OCI-LY7 (cell line): Measurements from ENCODE around the gene FAM227A. TPM values are rescaled to one million over a fixed set of nuclear protein-coding genes. Genes with fewer than 3 reads are reported as not detected.
A peak's percentile ranks its signal among the peaks of the same experiment; 100 is the strongest.

Experiments used
- BruUV-seq: library from RNA; stranded (reverse); fragments of 400-500 nt; replicated peaks from 2 replicates; lab custom pipeline; 2021; lab: Mats Ljungman, UMichigan
- CTCF ChIA-PET: fragments of 300-600 bp; sonication (Branson Sonifier 250); formaldehyde crosslinking; loops from one replicate; lab custom pipeline; 2022; ENCODE audit warnings: antibody characterized with exemption; ENCODE audit not compliant: unreplicated experiment; lab: Charles Lee
- POLR2A ChIA-PET: fragments of 300-600 bp; sonication (Branson Sonifier 250); formaldehyde crosslinking; loops from one replicate; lab custom pipeline; 2022; ENCODE audit warnings: antibody characterized with exemption; lab: Charles Lee
- DNase-seq: peaks from one replicate; pipeline ENCODE4 v3.0.0-alpha.2; 2015; ENCODE audit warnings: low spot score
- H2AFZ ChIP-seq: fragments of 200-600 bp; sonication (generic), shearing (Covaris generic); 2 replicates; pipeline ENCODE4 v1.6.1; 2014; ENCODE audit warnings: mild to moderate bottlenecking, antibody characterized with exemption, low read length, moderate library complexity
- H3K27ac ChIP-seq: fragments of 200-600 bp; sonication (generic); 2 replicates; pipeline ENCODE4 v1.5.1; 2014; ENCODE audit warnings: mixed run types, low read depth, mild to moderate bottlenecking, moderate library complexity, low read length, inconsistent platforms; ENCODE audit not compliant: poor library complexity, severe bottlenecking
- H3K36me3 ChIP-seq: fragments of 200-600 bp; sonication (generic); 2 replicates; pipeline ENCODE4 v1.6.1; 2014; ENCODE audit warnings: mild to moderate bottlenecking, antibody characterized with exemption, low read length, moderate library complexity, mixed read lengths; ENCODE audit not compliant: insufficient read depth
- H3K4me1 ChIP-seq: fragments of 200-600 bp; sonication (generic); 2 replicates; pipeline ENCODE4 v1.5.1; 2014; ENCODE audit warnings: mild to moderate bottlenecking, low read length; ENCODE audit not compliant: insufficient read depth, poor library complexity, severe bottlenecking
- H3K4me2 ChIP-seq: fragments of 200-600 bp; sonication (generic); 2 replicates; pipeline ENCODE4 v1.6.1; 2014; ENCODE audit warnings: mild to moderate bottlenecking, low read length
- H3K4me3 ChIP-seq: fragments of 200-600 bp; sonication (generic); 2 replicates; pipeline ENCODE4 v1.5.1; 2014; ENCODE audit warnings: mild to moderate bottlenecking, low read depth, low read length; ENCODE audit not compliant: poor library complexity, severe bottlenecking
- H3K79me2 ChIP-seq: fragments of 200-600 bp; sonication (generic); 2 replicates; pipeline ENCODE4 v1.6.1; 2016; ENCODE audit warnings: low read depth, mild to moderate bottlenecking, low read length, moderate library complexity, mixed read lengths; ENCODE audit not compliant: insufficient read depth
- H3K9me2 ChIP-seq: fragments of 200-600 bp; sonication (generic); 2 replicates; pipeline ENCODE4 v1.6.1; 2016; ENCODE audit warnings: mild to moderate bottlenecking, low read length, mixed read lengths; ENCODE audit not compliant: insufficient read depth
- H3K9me3 ChIP-seq: fragments of 200-600 bp; sonication (generic); 2 replicates; pipeline ENCODE4 v1.6.1; 2014; ENCODE audit warnings: mild to moderate bottlenecking, mixed run types, low read length, mixed read lengths
- H4K20me1 ChIP-seq: fragments of 200-600 bp; sonication (generic); 2 replicates; pipeline ENCODE4 v1.6.1; 2014; ENCODE audit warnings: mild to moderate bottlenecking, antibody characterized with exemption, low read length, moderate library complexity, mixed read lengths; ENCODE audit not compliant: insufficient read depth
- CTCF ChIP-seq: fragments of 200-600 bp; sonication (generic); conservative IDR thresholded peaks from 2 replicates; pipeline ENCODE4 v1.5.1; 2014; ENCODE audit warnings: mild to moderate bottlenecking, antibody characterized with exemption, low read length, moderate library complexity, mixed read lengths
- EZH2phosphoT487 ChIP-seq: fragments of 200-600 bp; sonication (generic); IDR thresholded peaks from 2 replicates; pipeline ENCODE4 v1.6.1; 2018; ENCODE audit warnings: low read depth, borderline replicate concordance, mild to moderate bottlenecking, mixed run types, antibody characterized with exemption, low read length, moderate library complexity, mixed read lengths
- intact Hi-C: fragments of 100-400 bp; cut with micrococcal nuclease; formaldehyde crosslinking; loops from one replicate; pipeline ENCODE4 v1.10.0; 2022; ENCODE audit not compliant: unreplicated experiment
- total RNA-seq, 2 experiments: library from RNA; depleted of rRNA in 1 of 2; stranded (reverse); fragments of >200 nt in 1 of 2; shearing (Covaris generic) in 1 of 2; gene quantifications; 2 replicates each; pipeline ENCODE4 v1.2.3, GENCODE V29; 2014 to 2022

FAM227A gene
- total RNA-seq, 2 experiments from 2014 or later = 0.16 to 0.57 TPM

GRCh38 chr22:38655519-38656255 lies 505 bp downstream of the FAM227A start:
- Histone ChIP-seq H3K27ac (no peak overlapping the region), H4K20me1 (no peaks in the 10 kb centered on the region), H3K36me3 (no peaks in the 10 kb centered on the region), H3K79me2 (no peaks in the 10 kb centered on the region), H3K9me2 (no peaks in the 10 kb centered on the region), H3K9me3 (no peaks in the 10 kb centered on the region), H3K4me1 (peaks cover 12% of the 10 kb centered on the region), H3K4me3 (peak overlapping the region; percentile 81), H3K4me2 (peak overlapping the region; percentile 80), H2AFZ (peak overlapping the region; percentile 95)
- BruUV-seq = no TSS peak
- ChIA-PET CTCF (no interaction called here), POLR2A (no interaction called here)
- DNase-seq = peak; percentile 6
- no peak for TF ChIP-seq EZH2phosphoT487
- intact Hi-C loops = loop anchor here (2.0 kb wide), 1 partner anchor 25 kb away; the partner anchor contains the start of gene TOMM22

DNA sequence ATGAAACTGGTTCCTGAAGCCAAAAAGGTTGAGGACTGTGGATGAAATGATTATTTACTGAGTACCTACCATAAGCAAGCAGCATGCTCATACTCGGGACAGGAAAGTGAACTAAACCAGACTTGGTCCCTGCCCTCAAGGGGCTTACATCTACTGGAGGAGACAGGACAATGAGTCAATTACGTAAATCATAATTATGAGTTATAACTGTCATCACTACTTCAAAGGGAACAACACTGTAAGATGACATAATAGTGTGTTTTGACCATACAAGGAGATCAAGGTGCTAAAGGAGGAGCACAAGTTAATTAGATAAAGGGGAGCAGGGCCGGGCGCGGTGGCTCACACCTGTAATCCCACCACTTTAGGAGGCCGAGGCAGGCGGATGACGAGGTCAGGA lies 2.5 kb downstream of the FAM227A start:
- H4K20me1 ChIP-seq = no peaks in the 10 kb centered on the region
- H3K27ac ChIP-seq = no peak overlapping the region
- no peaks in the 10 kb centered on the region for H3K36me3 ChIP-seq
- H3K4me2 ChIP-seq = no peak overlapping the region
- ChIA-PET CTCF (no interaction called here), POLR2A (no interaction called here)
- peaks cover 12% of the 10 kb centered on the region for H3K4me1 ChIP-seq
- H3K9me2 ChIP-seq = no peaks in the 10 kb centered on the region
- TF ChIP-seq CTCF = no peak
- TF ChIP-seq EZH2phosphoT487 = no peak
- no peak for DNase-seq
- intact Hi-C loops = no loop called here
- no peak overlapping the region for H2AFZ ChIP-seq
- no TSS peak for BruUV-seq
- no peaks in the 10 kb centered on the region for H3K9me3 ChIP-seq
- no peak overlapping the region for H3K4me3 ChIP-seq
- no peaks in the 10 kb centered on the region for H3K79me2 ChIP-seq

- CTCF ChIA-PET = no interaction called here
These were observed 3.3 kb downstream of the FAM227A start for GRCh38 chr22:38652859-38653258.

More at GRCh38 chr22:38652859-38653258, 3.3 kb downstream of the FAM227A start:
- no TSS peak for BruUV-seq
- H3K9me3 ChIP-seq = no peaks in the 10 kb centered on the region
- DNase-seq = peak; percentile 14
- no peaks in the 10 kb centered on the region for H3K9me2 ChIP-seq
- no peak overlapping the region for H3K4me2 ChIP-seq
- TF ChIP-seq EZH2phosphoT487 (no peak), CTCF (no peak)
- no peak overlapping the region for H3K4me3 ChIP-seq
- no peaks in the 10 kb centered on the region for H3K36me3 ChIP-seq
- H3K27ac ChIP-seq = no peak overlapping the region
- H2AFZ ChIP-seq = no peak overlapping the region
- H3K4me1 ChIP-seq = peaks cover 12% of the 10 kb centered on the region
- no peaks in the 10 kb centered on the region for H4K20me1 ChIP-seq
- POLR2A ChIA-PET = interaction anchor here (0.7 kb wide), 1 partner anchor 28 kb away, joined by 4 read pairs; no protein-coding TSS in a partner anchor
- intact Hi-C loops = no loop called here
- no peaks in the 10 kb centered on the region for H3K79me2 ChIP-seq
